GM21717 (cell line): ENCODE results near the gene PITPNM3.

ENCODE experiments used
- ATAC-seq: cut with Tn5 transposase; IDR thresholded peaks from one replicate; pipeline ENCODE4 v1.9.1; 2021; ENCODE audit warnings: mild to moderate bottlenecking, moderate library complexity; ENCODE audit not compliant: unreplicated experiment

Gene PITPNM3

DNA sequence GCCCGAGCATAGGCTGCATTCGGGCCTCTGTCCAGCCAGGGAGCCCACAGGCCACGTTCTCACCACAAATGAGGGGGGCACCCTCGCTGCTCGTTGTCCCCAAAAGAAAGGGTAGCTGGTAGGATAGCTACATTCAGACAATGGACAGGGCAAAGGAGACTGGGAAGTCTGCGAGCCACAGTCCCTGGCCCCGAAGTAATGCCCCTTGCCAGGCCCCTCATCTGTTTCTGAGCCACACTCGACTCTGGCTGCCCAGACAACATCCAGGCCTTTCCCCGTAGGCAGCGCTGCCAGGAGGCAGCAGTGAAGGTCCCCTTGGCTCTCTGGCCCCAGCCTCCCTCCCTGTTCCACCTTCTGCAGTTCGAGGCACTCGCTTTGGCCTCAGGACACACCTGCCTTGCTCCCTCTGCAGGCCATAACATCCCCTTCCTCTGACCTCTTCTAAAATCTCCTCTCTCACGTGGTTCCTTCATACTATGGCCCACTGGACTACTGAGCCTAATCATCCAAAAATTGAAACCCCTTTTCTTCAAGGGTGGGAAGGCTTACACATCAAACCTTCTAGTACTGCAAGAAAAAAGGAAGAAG is 133.6 kb downstream of the PITPNM3 start:
- no peak for ATAC-seq

DNA sequence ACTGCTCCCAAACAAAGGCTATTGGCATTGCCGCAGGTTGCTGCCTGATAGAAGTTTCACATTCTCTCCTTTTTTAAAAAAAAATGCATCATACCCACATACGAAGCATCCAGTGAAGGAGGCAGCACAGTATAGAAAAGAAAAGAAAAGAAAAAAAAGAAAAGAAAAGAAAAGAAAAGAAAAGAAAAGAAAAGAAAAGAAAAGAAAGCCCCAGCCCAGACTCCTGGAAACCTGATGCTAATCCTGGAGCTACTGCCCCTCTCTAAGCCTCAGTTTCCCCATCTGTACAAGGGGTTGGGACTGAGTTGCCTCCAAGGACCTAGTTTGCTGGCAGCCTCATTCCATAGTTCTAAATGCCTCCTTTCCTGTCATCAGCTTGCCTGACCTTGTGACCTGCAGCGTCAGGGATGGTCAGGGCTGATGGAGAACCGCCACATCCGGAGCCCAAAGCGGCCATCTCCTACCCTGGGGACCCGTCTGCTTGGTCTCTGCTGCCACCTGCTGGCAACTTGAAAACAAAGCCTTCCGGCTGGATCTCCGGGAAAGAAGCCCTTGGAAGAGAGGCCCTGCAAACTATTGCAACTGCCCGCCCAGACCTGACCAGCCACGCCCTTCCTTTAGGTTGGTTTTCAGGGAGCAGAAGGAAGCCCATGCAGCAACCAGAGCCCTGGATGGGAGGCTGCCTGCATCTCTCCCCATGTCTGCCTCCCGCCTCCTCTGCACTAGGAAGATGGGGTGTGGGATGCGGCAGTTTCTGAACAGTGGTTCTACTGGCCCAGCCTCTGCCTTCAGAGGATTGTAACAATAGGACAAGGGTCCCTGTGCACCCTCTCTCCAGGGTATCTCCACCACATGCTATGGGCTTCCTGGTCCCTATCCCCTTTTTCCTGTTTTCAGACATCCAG is 134.4 kb downstream of the PITPNM3 start:
- ATAC-seq = no peak

DNA sequence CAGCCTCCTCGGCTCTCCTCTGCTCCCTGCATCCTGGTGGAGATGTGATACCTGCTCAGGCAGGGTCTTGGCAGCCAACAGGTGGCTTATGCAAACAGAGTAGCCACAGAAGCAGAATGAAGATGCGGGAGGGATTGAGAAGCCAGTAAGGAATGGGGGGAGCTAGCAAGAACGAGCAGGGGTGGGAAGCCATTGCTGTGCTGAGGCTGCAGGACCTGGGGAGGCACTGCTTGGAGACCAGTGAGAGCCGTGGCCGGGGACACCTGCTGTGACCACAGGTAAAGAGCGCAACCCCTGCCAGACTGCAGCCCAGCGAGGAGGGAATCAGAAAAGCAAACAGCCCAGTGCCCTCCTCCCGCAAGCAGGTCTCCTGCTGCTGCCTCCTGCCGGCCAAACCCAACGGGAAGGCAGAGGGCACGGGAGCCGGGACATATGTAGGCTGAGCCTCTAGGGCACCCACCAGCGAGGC is 136.1 kb downstream of the PITPNM3 start:
- no peak for ATAC-seq

DNA sequence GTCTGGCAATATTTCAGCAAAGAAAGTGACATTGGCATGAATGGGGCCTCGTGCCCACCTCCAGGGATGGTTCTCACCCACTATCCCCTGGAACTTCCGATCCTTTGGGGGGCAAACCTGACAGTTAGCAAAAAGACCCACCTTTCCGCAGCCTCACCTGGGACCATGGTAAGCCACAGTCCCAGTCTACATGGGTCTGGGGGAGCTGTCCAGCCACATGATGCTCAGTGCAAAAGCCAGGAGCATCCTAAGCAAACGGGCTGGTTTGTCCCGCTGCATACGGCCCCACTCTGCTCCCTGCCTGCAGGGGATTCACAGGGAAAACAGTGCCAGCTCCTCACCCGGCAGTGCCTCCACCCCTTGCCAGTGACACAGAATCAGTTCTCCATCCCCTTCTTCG is 140.7 kb downstream of the PITPNM3 start:
- no peak for ATAC-seq

DNA sequence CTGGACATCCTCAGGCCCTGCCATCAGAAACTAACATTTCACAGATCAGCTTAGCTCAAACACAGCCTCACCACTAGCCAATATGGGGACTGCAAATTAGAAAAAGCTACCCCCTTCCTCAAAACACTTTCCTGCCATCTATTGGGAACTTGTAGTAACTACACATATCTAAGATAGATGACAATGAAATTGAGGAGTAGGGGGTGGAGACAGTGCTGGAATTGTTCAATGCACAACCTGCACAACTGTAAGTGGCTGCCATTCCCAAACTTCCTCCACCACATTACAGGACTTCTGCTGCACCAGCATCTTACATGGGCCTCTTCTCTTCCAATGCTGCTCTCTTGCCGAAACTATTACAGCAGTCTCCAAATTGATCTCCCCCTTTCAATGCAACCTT is 143.3 kb downstream of the PITPNM3 start:
- no peak for ATAC-seq

DNA sequence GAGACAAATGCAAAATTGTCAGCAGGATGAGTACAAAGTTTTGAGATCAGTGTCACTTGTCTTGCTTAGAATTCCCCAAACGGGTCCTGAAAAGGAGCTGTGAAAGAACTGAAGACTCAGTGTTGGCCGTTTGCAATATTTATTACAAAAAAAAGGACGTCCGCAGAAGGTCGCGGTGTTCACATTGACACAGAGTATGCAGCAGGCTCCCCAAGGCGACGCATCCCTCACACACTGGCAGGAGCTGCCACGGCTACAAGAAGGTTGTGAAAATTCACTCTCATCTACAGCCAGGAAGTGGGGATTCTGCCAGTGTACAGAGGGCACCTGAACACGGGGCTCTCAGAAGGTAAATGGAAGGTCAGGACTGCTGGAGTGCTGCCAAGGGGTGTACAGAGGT is 147.6 kb downstream of the PITPNM3 start:
- ATAC-seq = no peak

DNA sequence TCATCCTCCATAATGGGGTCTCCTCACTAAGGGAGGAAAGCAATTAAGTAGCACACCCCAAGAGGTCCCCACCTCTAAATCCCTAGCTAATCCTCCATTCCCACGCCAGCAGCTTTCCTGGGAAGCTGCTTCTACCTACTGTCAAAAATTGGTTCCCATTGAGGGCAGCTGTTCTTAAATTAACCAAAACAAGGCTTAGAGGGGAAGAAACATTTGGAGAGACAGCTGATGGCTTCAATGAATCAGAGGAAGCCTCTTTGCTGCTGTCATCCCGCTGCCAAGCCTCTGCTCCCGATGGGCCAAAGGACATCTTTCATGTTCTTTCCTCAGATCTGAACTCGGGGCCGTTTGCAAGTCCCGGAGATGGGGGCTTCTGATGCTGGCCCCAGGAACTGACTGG is 148.1 kb downstream of the PITPNM3 start:
- ATAC-seq = no peak

DNA sequence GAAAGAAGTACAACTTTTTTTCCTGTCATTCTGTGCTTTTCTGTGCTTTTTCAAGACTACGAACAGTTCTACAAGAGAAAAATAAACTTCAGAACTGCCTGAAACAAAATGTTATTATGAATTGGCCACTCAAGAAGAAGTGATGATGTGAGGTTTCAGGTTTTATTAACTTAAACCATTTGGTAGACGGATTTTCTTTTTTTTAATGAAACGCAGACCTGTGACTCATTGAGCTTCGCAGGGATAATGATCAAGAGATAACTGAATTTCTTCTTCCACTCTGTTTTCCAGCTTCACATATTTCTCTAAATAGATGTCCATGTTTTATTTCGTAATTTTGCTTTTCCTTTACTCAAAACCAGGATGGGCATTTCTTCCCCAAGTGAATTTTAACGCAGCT is 154.1 kb downstream of the PITPNM3 start:
- ATAC-seq = no peak
